H1 (cell line): ENCODE data around the gene ANO6. TPM values are rescaled to one million over a fixed set of nuclear protein-coding genes. Genes with fewer than 3 reads are reported as not detected.

Experiments
- CTCF ChIA-PET: fragments of 300-600 bp; sonication (Branson Sonifier 250); formaldehyde crosslinking; loops from one replicate; lab custom pipeline; 2021; ENCODE audit not compliant: partially characterized antibody; lab: Charles Lee
- POLR2A ChIA-PET: fragments of 300-600 bp; sonication (Branson Sonifier 250); formaldehyde crosslinking; loops from one replicate; lab custom pipeline; 2021; ENCODE audit warnings: inconsistent platforms; ENCODE audit not compliant: partially characterized antibody; lab: Charles Lee
- DNase-seq, 2 experiments: peaks; one replicate each; pipeline versions ENCODE4 v3.0.0 to v3.0.0-alpha.2; 2010 to 2022; ENCODE audit warnings: low spot score in 2 of 2, low read depth in 1 of 2, mixed read lengths in 1 of 2
- FAIRE-seq: peaks from 2 replicates; lab custom pipeline; 2011; peaks lifted over from hg19 to GRCh38; lab: Jason Lieb, UNC
- H2AFZ ChIP-seq: 2 replicates; pipeline ENCODE4 v1.8.1; 2012; ENCODE audit warnings: low read length, inconsistent platforms
- H2AK5ac ChIP-seq: 2 replicates; pipeline ENCODE4 v1.6.1; 2013; ENCODE audit warnings: low read depth, low read length
- H2BK120ac ChIP-seq: replicated peaks from 2 replicates; pipeline ENCODE3; 2013; ENCODE audit warnings: low read depth, low read length, inconsistent platforms
- H2BK12ac ChIP-seq: 2 replicates; pipeline ENCODE4 v1.6.1; 2013; ENCODE audit warnings: low read depth, low read length
- H2BK15ac ChIP-seq: 2 replicates; pipeline ENCODE4 v1.6.1; 2013; ENCODE audit warnings: low read length
- H2BK20ac ChIP-seq: 2 replicates; pipeline ENCODE4 v1.6.1; 2013; ENCODE audit warnings: low read length
- H2BK5ac ChIP-seq: 2 replicates; pipeline ENCODE4 v1.6.1; 2013; ENCODE audit warnings: low read depth, low read length
- H3K14ac ChIP-seq: 2 replicates; pipeline ENCODE4 v1.6.1; 2013; ENCODE audit warnings: inconsistent platforms; ENCODE audit not compliant: insufficient read length
- H3K18ac ChIP-seq: 2 replicates; pipeline ENCODE4 v1.6.1; 2013; ENCODE audit warnings: low read length; ENCODE audit errors: extremely low read depth
- H3K23ac ChIP-seq: 2 replicates; pipeline ENCODE4 v1.6.1; 2013; ENCODE audit warnings: inconsistent platforms; ENCODE audit not compliant: insufficient read length
- H3K23me2 ChIP-seq: 2 replicates; pipeline ENCODE4 v1.6.1; 2013; ENCODE audit warnings: low read depth, low read length
- H3K27ac ChIP-seq: 2 replicates; pipeline ENCODE4 v1.6.1; 2011; ENCODE audit warnings: low read depth, low read length, inconsistent platforms
- H3K27me3 ChIP-seq, 4 experiments: replicated peaks in 1 of 4; 1 replicate in 1 of 4; 2 replicates in 3 of 4; pipeline versions ENCODE4 v1.6.1 to v1.8.1; 2011 to 2013; ENCODE audit warnings: low read length in 3 of 4, mild to moderate bottlenecking in 3 of 4, inconsistent platforms in 2 of 4, mixed read lengths in 2 of 4, moderate library complexity in 1 of 4; ENCODE audit not compliant: control insufficient read depth in 3 of 4, insufficient read depth in 3 of 4; ENCODE audit errors: extremely low read depth in 1 of 4
- H3K36me3 ChIP-seq, 4 experiments: 2 replicates each; pipeline versions ENCODE4 v1.6.1 to v1.8.1; 2011 to 2013; ENCODE audit warnings: mild to moderate bottlenecking in 4 of 4, low read length in 3 of 4, moderate library complexity in 2 of 4, control low read depth in 1 of 4, inconsistent platforms in 1 of 4; ENCODE audit not compliant: insufficient read depth in 4 of 4, control insufficient read depth in 2 of 4
- H3K4ac ChIP-seq: replicated peaks from 2 replicates; pipeline ENCODE3; 2013; ENCODE audit warnings: low read length, low read depth, mixed read lengths, inconsistent platforms; ENCODE audit not compliant: insufficient read length
- H3K4me1 ChIP-seq, 4 experiments: replicated peaks in 1 of 4; 1 replicate in 1 of 4; 2 replicates in 3 of 4; pipeline versions ENCODE4 v1.6.1 to v1.8.1; 2011 to 2013; ENCODE audit warnings: low read length in 3 of 4, inconsistent platforms in 2 of 4, mixed read lengths in 1 of 4; ENCODE audit not compliant: insufficient read depth in 4 of 4, control insufficient read depth in 3 of 4
- H3K4me2 ChIP-seq, 2 experiments: 2 replicates each; pipeline versions ENCODE4 v1.6.1 to v1.8.1; 2011 to 2013; ENCODE audit warnings: low read depth in 2 of 2, low read length in 2 of 2, control low read depth in 1 of 2, inconsistent platforms in 1 of 2, mild to moderate bottlenecking in 1 of 2; ENCODE audit not compliant: insufficient read depth in 1 of 2
- H3K4me3 ChIP-seq, 4 experiments: fragments of 200-600, 300-600 bp in 1 of 4; sonication (generic), shearing (Covaris generic), sonication (Bioruptor Twin) in 1 of 4; 2 replicates each; pipeline versions ENCODE4 v1.5.1 to v1.8.1; 2011 to 2016; ENCODE audit warnings: low read length in 4 of 4, low read depth in 3 of 4, control low read depth in 2 of 4, inconsistent platforms in 2 of 4, mild to moderate bottlenecking in 2 of 4, mixed read lengths in 1 of 4, moderate library complexity in 1 of 4; ENCODE audit not compliant: insufficient read depth in 2 of 4; ENCODE audit errors: extremely low read depth in 1 of 4
- H3K56ac ChIP-seq: replicated peaks from 2 replicates; pipeline ENCODE3; 2013; ENCODE audit warnings: low read depth, mild to moderate bottlenecking, mixed read lengths, low read length, inconsistent platforms; ENCODE audit not compliant: insufficient read length
- H3K79me1 ChIP-seq: 2 replicates; pipeline ENCODE4 v1.6.1; 2013; ENCODE audit warnings: low read depth, low read length, control low read depth
- H3K79me2 ChIP-seq, 2 experiments: 2 replicates each; pipeline versions ENCODE4 v1.6.1 to v1.8.1; 2012 to 2013; ENCODE audit warnings: low read length in 2 of 2, mild to moderate bottlenecking in 2 of 2, inconsistent platforms in 1 of 2; ENCODE audit not compliant: insufficient read depth in 2 of 2, control insufficient read depth in 1 of 2
- H3K9ac ChIP-seq, 4 experiments: replicated peaks in 1 of 4; 1 replicate in 1 of 4; 2 replicates in 3 of 4; pipeline versions ENCODE4 v1.6.1 to v1.8.1; 2011 to 2013; ENCODE audit warnings: low read depth in 3 of 4, low read length in 3 of 4, control low read depth in 2 of 4, mild to moderate bottlenecking in 2 of 4, moderate library complexity in 2 of 4, inconsistent platforms in 1 of 4; ENCODE audit errors: extremely low read depth in 1 of 4
- H3K9me3 ChIP-seq, 2 experiments: 2 replicates each; pipeline versions ENCODE4 v1.6.1 to v1.8.1; 2012 to 2013; ENCODE audit warnings: mild to moderate bottlenecking in 2 of 2, moderate library complexity in 2 of 2, control low read depth in 1 of 2, inconsistent platforms in 1 of 2, low read depth in 1 of 2, low read length in 1 of 2, mixed read lengths in 1 of 2; ENCODE audit not compliant: insufficient read depth in 2 of 2
- H4K20me1 ChIP-seq, 2 experiments: replicated peaks in 1 of 2; 2 replicates each; pipeline versions ENCODE3 to v1.8.1; 2011 to 2013; ENCODE audit warnings: inconsistent platforms in 2 of 2, low read length in 2 of 2, mild to moderate bottlenecking in 1 of 2; ENCODE audit not compliant: insufficient read depth in 2 of 2, control insufficient read depth in 1 of 2
- H4K5ac ChIP-seq: 2 replicates; pipeline ENCODE4 v1.6.1; 2013; ENCODE audit warnings: low read length, low read depth, mixed read lengths, inconsistent platforms; ENCODE audit not compliant: insufficient read length
- H4K8ac ChIP-seq: 2 replicates; pipeline ENCODE4 v1.8.0; 2013; ENCODE audit warnings: mild to moderate bottlenecking, moderate library complexity, low read length, inconsistent platforms; ENCODE audit not compliant: insufficient read depth; ENCODE audit errors: extremely low read depth
- H4K91ac ChIP-seq: replicated peaks from 2 replicates; pipeline ENCODE3; 2013; ENCODE audit warnings: low read length, mixed read lengths, inconsistent platforms; ENCODE audit not compliant: insufficient read length
- BRCA1 ChIP-seq: IDR thresholded peaks from 2 replicates; pipeline ENCODE4 v1.6.1; 2012; ENCODE audit warnings: low read depth, low read length, improper control_type of control experiment
- CBX8 ChIP-seq: fragments of 300-800, 300-1000 bp; sonication (generic); IDR thresholded peaks from 2 replicates; pipeline ENCODE4 v1.7.1; 2016; ENCODE audit warnings: low read depth, low read length, borderline replicate concordance
- FOSL1 ChIP-seq: IDR thresholded peaks from 2 replicates; pipeline ENCODE4 v1.6.1; 2011; ENCODE audit warnings: mild to moderate bottlenecking, low read depth, low read length, moderate library complexity; ENCODE audit not compliant: insufficient read depth
- GABPA ChIP-seq: IDR thresholded peaks from 2 replicates; pipeline ENCODE4 v1.6.1; 2011; ENCODE audit warnings: mild to moderate bottlenecking, low read length, moderate library complexity, borderline replicate concordance; ENCODE audit not compliant: insufficient read depth
- HDAC2 ChIP-seq, 2 experiments: fragments of 300-600 bp in 1 of 2; sonication (generic) in 1 of 2; IDR thresholded peaks; 2 replicates each; pipeline ENCODE4 v1.6.1; 2011 to 2012; ENCODE audit warnings: low read depth in 2 of 2, low read length in 2 of 2, mild to moderate bottlenecking in 2 of 2, moderate library complexity in 2 of 2, borderline replicate concordance in 1 of 2, inconsistent platforms in 1 of 2
- MAFK ChIP-seq: IDR thresholded peaks from 2 replicates; pipeline ENCODE4 v1.6.1; 2012; ENCODE audit warnings: low read depth, mild to moderate bottlenecking, improper control_type of control experiment, low read length
- RAD21 ChIP-seq, 2 experiments: IDR thresholded peaks in 1 of 2; conservative IDR thresholded peaks in 1 of 2; 2 replicates each; pipeline ENCODE4 v1.6.1; 2011; ENCODE audit warnings: low read depth in 2 of 2, low read length in 2 of 2, improper control_type of control experiment in 1 of 2, inconsistent platforms in 1 of 2, mild to moderate bottlenecking in 1 of 2, moderate library complexity in 1 of 2
- SP1 ChIP-seq: IDR thresholded peaks from 2 replicates; pipeline ENCODE4 v1.6.1; 2011; ENCODE audit warnings: low read depth, low read length
- SP4 ChIP-seq: IDR thresholded peaks from 2 replicates; pipeline ENCODE4 v1.6.1; 2012; ENCODE audit warnings: low read length, inconsistent platforms
- WGBS, 2 experiments: shearing (Covaris generic) in 1 of 2; methylation state at CpG; one replicate each; pipeline versions ENCODE4 v1.1.6 to v1.1.7; 2013 to 2015; ENCODE audit warnings: low lambda C conversion rate in 2 of 2, mixed read lengths in 2 of 2, inconsistent platforms in 1 of 2, low coverage in 1 of 2, missing lambda C conversion rate in 1 of 2; ENCODE audit not compliant: insufficient replicate concordance in 2 of 2, insufficient coverage in 1 of 2, insufficient read length in 1 of 2; ENCODE audit errors: extremely low coverage in 1 of 2, missing lambda C conversion rate in 1 of 2; 5-methylcytosine and 5-hydroxymethylcytosine counted together
- polyA plus RNA-seq, 7 experiments: library from polyadenylated mRNA; depleted of rRNA in 3 of 7; stranded (reverse) in 5 of 7; unstranded in 2 of 7; fragments of >200 nt in 5 of 7; fragments of 200-250 nt in 2 of 7; gene quantifications; 1 replicate in 5 of 7; 2 replicates in 1 of 7; 4 replicates in 1 of 7; pipeline versions ENCODE4 v1.2.1 to v1.2.3, GENCODE V29; 2011 to 2013; ENCODE audit warnings: missing spikeins in 2 of 7, mixed read lengths in 2 of 7
- total RNA-seq: library from RNA; stranded (reverse); fragmentation: NEBNext Ultra II Directional; extraction: Animal tissue kit (Norgen Biotek cat#: 25700); gene quantifications from 2 replicates; pipeline ENCODE4 v1.2.1, GENCODE V29; 2021
- TF ChIP-seq, protein P1 (sequence below), 3 experiments: IDR thresholded peaks; 1 replicate in 2 of 3; 2 replicates in 1 of 3; pipeline versions ENCODE4 v1.5.1 to v1.6.1; 2011; ENCODE audit warnings: low read length in 3 of 3, mild to moderate bottlenecking in 3 of 3, inconsistent platforms in 2 of 3, low read depth in 1 of 3, moderate library complexity in 1 of 3; ENCODE audit not compliant: insufficient read depth in 1 of 3; ENCODE audit errors: control extremely low read depth in 1 of 3

ANO6 gene
- total and polyA plus RNA-seq, 2 of the 8 experiments (the other 6 are each of a cell fraction or from before 2014, with no cell fraction given) = 15.1 to 39.7 TPM

DNA sequence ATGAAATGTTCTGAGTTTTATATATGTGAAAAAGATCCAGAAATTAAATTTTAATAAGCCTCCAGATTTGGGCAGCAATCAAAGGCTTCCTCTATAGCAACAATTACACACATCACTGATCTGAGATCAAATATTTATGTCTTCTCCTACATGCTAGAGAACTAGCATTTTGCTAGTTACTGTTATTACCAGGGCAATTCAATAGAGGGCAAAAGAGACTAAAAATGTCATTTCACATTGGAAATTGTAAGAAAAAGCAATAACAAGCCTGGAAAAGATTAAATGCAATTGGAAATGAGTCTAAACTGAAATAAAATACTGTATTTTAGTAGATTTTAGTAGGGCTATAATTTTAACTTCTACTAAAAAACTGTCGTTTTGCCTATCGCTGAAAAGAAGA lies 32.6 kb upstream of the ANO6 start:
- Histone ChIP-seq H3K23me2 (no peaks in the 10 kb centered on the region), H3K27me3 (no peaks in the 10 kb centered on the region), H2BK5ac (no peak overlapping the region), H3K79me1 (no peaks in the 10 kb centered on the region), H3K56ac (no peak overlapping the region), H3K18ac (no peak overlapping the region), H4K91ac (no peak overlapping the region), H3K23ac (no peak overlapping the region), H2AFZ (no peak overlapping the region)
- CTCF ChIA-PET = interaction anchor here (0.7 to 2.2 kb wide), 14 partner anchors 12 to 238 kb away, joined by 3 to 12 read pairs (median 4); no protein-coding TSS in a partner anchor
- peak; percentile 24 for FAIRE-seq
- TF ChIP-seq MAFK (no peak), SP1 (no peak), SP4 (no peak), HDAC2 (IDR thresholded peaks at IDR 0.05; ENCODE audit: borderline replicate concordance in 1 of 2, low read depth in 2 of 2, low read length in 2 of 2) (no peak), RAD21 (IDR thresholded peaks at IDR 0.05 in 1 of 2, conservative IDR thresholded peaks at IDR 0.05 in 1 of 2; ENCODE audit: low read depth in 2 of 2, low read length in 2 of 2) (peak in 1 of 2 experiments; percentile 44; a peak in 3 of 4 replicates), CBX8 (no peak), GABPA (no peak), BRCA1 (no peak), FOSL1 (no peak)
- TF ChIP-seq, protein P1, sequence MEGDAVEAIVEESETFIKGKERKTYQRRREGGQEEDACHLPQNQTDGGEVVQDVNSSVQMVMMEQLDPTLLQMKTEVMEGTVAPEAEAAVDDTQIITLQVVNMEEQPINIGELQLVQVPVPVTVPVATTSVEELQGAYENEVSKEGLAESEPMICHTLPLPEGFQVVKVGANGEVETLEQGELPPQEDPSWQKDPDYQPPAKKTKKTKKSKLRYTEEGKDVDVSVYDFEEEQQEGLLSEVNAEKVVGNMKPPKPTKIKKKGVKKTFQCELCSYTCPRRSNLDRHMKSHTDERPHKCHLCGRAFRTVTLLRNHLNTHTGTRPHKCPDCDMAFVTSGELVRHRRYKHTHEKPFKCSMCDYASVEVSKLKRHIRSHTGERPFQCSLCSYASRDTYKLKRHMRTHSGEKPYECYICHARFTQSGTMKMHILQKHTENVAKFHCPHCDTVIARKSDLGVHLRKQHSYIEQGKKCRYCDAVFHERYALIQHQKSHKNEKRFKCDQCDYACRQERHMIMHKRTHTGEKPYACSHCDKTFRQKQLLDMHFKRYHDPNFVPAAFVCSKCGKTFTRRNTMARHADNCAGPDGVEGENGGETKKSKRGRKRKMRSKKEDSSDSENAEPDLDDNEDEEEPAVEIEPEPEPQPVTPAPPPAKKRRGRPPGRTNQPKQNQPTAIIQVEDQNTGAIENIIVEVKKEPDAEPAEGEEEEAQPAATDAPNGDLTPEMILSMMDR (IDR thresholded peaks at IDR 0.05; ENCODE audit: control extremely low read depth in 1 of 3, insufficient read depth in 1 of 3, low read depth in 1 of 3, low read length in 3 of 3) = peak in 1 of 3 experiments; percentile 31; a peak in 2 of 4 replicates
- TF ChIP-seq, all 59 proteins: peak for 2
- Histone ChIP-seq H3K4me2 (no peak overlapping the region), H3K4me1 (no peaks in the 10 kb centered on the region), H3K9ac (no peak overlapping the region), H2BK120ac (no peak overlapping the region), H2AK5ac (no peak overlapping the region), H2BK12ac (no peak overlapping the region), H3K9me3 (peaks cover 7 to 12% of the 10 kb centered on the region in 2 experiments; a peak in 3 of 4 replicates), H4K20me1 (no peaks in the 10 kb centered on the region), H3K79me2 (no peaks in the 10 kb centered on the region), H2BK15ac (no peak overlapping the region), H3K4me3 (no peak overlapping the region), H3K27ac (no peak overlapping the region), H2BK20ac (no peak overlapping the region), H3K4ac (no peak overlapping the region), H4K8ac (no peak overlapping the region), H4K5ac (no peak overlapping the region), H3K14ac (no peak overlapping the region), H3K36me3 (peaks cover 0 to 3% (median 0%) of the 10 kb centered on the region in 4 experiments; a peak in 2 of 8 replicates)
- WGBS, 2 experiments = 91% methylated on average over 2 of the region's 2 CpGs; no CpG with 5 or more reads in 1 of the 2 experiments
- no peak for DNase-seq
- POLR2A ChIA-PET = interaction anchor here (0.8 to 1.0 kb wide), 2 partner anchors 9 to 10 kb away, joined by 3 read pairs; no protein-coding TSS in a partner anchor
